ENCODE results near the gene GNPAT.

GNPAT gene

DNA sequence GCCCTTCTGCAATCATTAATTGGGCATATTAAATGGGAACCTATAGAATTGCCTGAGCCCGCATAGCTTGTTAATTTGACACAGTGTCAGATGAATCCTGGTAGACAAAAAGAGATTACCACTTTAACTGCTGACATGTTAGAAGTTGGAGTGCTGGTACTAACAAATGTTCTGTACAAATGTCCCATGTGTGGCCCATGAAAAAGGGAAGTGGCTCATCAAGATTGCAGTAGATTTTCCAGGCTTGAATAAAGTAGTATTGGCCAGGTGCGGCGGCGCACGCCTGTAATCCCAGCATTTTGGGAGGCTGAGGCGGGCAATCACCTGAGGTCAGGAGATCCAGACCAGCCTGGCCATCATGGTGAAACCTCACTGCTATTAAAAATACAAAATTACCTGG lies 45.6 kb downstream of the GNPAT start:
- TF ChIP-seq POLR2A (IDR thresholded peaks at IDR 0.05; ENCODE audit: low read depth, low read length): no peak
- DNase-seq (ENCODE audit: insufficient read length, low spot score) (no peak), FAIRE-seq (no peak)

DNA sequence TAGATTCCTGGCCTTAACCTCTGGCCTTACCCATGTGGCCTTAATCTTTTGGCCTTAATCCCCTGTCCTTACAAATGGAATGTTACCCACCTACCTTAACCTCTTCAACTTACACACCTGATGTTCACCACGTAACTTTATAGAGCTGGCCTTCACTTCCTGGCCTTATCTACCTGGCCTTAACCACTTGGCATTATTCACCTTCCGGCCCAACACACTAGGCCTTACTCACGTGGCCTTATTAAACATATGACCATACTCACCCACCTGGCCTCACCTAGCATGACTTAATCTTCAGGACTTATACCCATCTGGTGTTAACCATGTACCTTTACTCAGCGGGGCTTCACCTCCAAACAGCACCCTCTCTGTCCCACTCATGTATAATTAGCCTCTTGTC lies 54.9 kb downstream of the GNPAT start:
- no peak for TF ChIP-seq POLR2A (IDR thresholded peaks at IDR 0.05; ENCODE audit: low read depth, low read length)
- no peak for FAIRE-seq
- DNase-seq (ENCODE audit: insufficient read length, low spot score): no peak

DNA sequence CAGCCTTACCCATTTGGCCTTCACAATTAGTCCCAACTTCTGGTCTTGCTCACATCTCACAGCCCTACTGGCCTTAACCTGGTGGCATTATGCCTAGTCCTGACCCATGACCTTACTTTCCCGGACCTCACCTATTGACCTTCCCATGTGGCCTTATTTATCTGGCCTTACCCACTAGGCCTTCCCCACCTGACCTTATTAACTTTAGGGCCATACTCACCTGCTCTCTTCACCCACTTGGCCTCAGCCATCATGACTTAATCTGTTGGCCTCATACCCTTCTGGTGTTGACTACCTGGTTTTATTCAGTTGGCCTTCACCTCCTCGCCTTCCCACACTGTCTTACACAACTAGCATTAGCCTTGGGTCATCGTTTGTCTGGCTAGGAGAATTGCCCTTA lies 61.0 kb downstream of the GNPAT start:
- TF ChIP-seq POLR2A (IDR thresholded peaks at IDR 0.05; ENCODE audit: low read depth, low read length): no peak
- FAIRE-seq: no peak

DNA sequence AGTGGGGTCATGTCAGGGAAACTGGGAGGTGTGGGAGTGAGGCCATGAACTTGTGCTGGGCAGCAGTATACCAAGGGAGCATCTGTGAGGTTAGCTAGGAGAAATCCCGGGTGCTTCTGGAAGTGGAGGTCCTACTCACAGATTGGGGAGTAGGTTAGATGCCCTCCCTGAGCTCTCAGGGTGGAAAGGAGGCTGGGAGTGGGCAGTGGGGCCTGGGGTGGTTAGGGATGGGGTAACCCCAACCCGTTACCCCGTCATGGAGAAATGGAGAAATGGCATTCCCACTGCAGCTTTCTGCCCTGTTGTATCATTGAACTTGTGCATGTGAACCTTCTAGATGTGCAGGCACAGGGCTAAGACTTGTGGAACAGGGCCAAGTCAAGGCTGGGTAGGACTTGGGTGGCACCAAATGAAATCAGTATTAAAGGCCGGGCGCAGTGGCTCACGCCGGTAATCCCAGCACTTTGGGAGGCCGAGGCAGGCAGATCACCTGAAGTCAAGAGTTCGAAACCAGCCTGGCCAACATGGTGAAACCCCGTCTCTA lies 69.5 kb downstream of the GNPAT start:
- DNase-seq (ENCODE audit: insufficient read length, low spot score): no peak
- TF ChIP-seq POLR2A (IDR thresholded peaks at IDR 0.05; ENCODE audit: low read depth, low read length): no peak
- no peak for FAIRE-seq

More for the DNA sequence above, 61.0 kb downstream of the GNPAT start:
- no peak for DNase-seq (ENCODE audit: insufficient read length, low spot score)

DNA sequence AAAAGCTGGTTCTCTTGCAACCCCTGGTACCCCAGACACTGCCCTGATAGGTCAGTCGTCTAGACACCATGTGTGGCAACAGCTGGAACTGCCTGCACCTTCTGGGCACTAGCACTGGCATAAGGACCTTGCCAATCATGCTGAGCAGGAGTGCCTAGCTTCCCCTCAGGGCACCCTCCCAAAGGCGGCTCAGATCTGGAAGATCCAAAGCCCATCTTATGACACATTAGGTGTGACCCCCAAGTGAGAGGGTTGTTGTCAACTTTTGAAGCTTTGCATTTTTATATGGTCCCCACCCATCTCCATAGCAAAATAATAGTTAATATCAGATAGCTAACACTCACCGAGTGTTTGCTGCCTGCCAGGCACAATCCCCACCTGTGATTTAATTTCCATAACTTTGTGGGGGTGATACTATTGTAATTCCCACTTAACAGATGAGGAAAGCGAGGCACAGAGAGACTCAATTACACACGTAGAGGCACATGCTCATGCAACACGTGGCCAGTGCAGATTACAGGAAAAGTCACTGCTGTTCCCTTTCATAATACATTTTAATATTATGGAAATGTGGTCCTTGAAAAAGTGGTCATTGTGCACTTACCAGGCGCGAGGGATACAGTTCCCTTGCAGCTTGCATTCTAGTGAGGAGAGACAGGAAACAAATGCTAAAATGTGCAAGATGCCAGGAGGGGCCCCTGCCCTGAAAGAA lies 70.9 kb downstream of the GNPAT start:
- no peak for TF ChIP-seq POLR2A (IDR thresholded peaks at IDR 0.05; ENCODE audit: low read depth, low read length)
- DNase-seq (ENCODE audit: insufficient read length, low spot score) (no peak), FAIRE-seq (no peak)

DNA sequence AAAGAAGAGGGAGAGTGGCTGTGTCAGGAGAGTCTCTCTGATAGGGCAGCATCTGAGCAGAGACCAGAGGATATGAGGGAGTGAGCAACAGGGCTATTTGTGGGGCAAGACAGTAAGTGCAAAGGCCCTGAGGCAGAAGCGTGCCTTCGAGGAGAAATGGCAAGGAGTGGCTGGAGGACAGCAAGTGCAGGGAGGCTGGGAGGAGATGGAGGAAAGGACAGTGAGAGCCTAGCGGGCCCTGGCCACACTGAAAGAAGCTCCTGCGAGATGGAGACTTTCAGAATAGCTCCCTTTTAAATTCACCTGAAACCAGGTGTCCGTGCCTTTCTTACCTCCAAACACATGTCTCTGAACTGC lies 71.4 kb downstream of the GNPAT start:
- TF ChIP-seq POLR2A (IDR thresholded peaks at IDR 0.05; ENCODE audit: low read depth, low read length): no peak
- DNase-seq (ENCODE audit: insufficient read length, low spot score) (no peak), FAIRE-seq (no peak)

DNA sequence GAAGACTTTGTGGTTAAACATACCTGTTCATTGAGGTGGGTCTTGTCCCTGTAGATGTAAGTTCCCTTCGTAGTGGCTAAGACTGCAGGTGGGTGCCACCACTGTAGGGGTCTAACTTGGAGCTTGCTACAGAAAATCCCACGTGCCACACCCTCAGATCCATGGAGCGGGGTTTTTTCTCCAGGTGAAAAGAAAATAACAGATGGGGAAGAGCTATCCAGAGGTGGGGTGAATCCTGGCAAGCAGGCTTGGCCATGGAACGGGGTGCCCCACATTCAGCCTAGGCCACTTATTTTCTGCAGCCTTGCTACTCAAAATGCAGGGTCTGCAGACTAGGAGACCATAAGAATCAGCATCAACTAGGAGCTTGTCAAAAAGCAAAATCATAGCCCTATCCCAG lies 72.6 kb downstream of the GNPAT start:
- FAIRE-seq (no peak), DNase-seq (ENCODE audit: insufficient read length, low spot score) (no peak)
- TF ChIP-seq POLR2A (IDR thresholded peaks at IDR 0.05; ENCODE audit: low read depth, low read length): no peak

DNA sequence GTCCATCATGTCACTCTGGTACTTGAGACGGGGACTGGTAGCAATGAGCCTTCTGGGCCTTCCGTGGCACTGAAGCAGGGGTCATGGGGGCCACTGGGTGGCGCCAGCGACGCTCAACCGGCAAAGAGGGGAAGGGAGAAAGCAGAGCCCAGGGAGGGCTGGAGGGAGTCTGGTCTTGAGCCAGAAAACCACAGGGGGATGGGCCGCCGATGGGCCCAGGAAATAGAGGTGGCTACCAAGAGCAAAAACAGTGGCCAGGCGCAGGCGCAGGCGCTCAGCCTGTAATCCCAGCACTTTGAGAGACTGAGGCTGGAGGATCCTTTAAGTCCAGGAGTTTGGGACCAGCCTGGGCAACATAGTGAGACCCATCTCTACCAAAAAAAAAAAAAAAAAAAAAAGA lies 74.9 kb downstream of the GNPAT start:
- FAIRE-seq (no peak), DNase-seq (ENCODE audit: insufficient read length, low spot score) (peak; percentile 35)
- no peak for TF ChIP-seq POLR2A (IDR thresholded peaks at IDR 0.05; ENCODE audit: low read depth, low read length)

DNA sequence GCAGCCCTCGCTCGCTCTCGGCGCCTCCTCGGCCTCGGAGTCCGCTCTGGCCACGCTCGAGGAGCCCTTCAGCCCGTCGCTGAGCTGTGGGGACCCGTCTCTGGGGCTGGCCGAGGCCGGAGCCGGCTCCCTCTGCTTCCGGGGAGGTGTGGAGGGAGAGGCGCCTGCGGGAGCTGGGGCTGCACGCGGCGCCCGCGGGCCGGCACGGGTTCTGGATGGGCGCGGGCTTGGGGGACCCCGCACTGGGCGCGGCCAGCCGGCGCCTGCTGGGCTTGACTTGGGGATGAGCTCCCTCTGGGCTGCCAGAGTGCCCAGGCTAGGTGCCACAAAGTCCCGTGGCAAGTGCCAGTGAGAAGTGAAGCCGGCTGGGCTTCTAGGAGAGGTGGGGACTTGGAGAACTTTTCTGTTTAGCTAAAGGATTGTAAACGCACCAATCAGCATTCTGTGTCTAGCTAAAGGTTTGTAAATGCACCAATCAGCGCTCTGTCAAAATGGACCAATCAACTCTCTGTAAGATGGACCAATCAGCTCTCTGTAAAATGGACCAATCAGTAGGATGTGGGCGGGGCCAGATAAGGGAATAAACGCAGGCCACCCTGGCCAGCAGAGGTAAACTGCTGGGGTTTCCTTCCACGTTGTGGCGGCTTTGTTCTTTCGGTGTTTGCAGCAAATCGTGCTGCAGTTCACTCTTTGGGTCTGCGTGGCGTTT lies 76.4 kb downstream of the GNPAT start:
- TF ChIP-seq POLR2A (IDR thresholded peaks at IDR 0.05; ENCODE audit: low read depth, low read length): no peak
- DNase-seq (ENCODE audit: insufficient read length, low spot score) (no peak), FAIRE-seq (no peak)

DNA sequence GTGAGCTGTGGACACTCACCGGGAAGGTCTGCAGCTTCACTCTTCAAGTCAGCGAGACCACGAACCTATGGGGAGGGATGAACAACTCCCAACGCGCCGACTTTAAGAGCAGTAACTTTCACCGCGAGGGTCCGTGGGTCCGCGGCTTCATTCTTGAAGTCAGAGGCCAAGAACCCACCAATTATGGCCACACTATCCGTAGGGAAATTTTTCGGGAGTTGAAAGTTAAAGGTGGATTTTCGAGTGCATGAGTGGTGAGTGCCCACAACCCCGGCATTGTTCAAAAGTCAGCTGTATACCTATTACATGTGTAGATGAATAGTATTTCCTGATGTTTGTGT lies 77.0 kb downstream of the GNPAT start:
- DNase-seq (ENCODE audit: insufficient read length, low spot score) (no peak), FAIRE-seq (no peak)
- TF ChIP-seq POLR2A (IDR thresholded peaks at IDR 0.05; ENCODE audit: low read depth, low read length): no peak

DNA sequence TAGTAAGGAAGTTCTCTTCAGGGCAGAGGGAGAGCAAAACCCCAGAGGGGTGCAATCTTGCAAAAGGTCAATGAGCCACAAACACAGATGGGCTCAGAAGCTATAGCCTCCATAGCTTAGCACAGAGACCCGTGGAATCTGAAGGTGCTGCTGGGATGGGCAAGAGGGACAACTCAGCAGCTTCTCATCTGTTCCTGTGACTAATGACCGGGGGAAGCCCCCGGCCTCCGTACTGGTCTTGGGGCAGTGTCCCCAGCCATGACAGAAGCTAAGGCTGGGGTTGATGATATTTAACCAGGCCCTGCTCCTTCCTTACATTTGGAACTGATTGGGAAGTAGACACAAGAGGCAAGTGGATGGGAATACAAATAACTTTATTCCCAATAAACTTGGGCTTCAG lies 77.6 kb downstream of the GNPAT start:
- DNase-seq (ENCODE audit: insufficient read length, low spot score) (no peak), FAIRE-seq (no peak)
- no peak for TF ChIP-seq POLR2A (IDR thresholded peaks at IDR 0.05; ENCODE audit: low read depth, low read length)

DNA sequence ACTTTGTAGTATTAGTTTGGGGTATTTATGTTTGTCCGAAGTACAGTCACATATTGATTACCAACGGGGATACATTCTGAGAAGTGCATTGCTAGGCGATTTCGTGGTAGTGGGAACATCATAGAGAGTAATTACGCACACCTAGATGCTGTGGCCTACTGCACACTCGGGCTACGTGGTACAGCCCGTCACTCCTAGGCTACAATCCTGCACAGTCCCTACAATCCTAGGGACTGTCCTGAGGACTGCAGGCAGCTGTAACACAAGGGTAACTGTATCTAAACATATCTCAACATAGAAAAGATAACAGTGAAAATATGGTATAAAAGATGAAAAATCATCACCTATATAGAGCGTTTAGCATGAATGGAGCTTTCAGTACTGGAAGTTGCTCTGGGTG lies 78.1 kb downstream of the GNPAT start:
- TF ChIP-seq POLR2A (IDR thresholded peaks at IDR 0.05; ENCODE audit: low read depth, low read length): no peak
- DNase-seq (ENCODE audit: insufficient read length, low spot score): no peak
- no peak for FAIRE-seq

DNA sequence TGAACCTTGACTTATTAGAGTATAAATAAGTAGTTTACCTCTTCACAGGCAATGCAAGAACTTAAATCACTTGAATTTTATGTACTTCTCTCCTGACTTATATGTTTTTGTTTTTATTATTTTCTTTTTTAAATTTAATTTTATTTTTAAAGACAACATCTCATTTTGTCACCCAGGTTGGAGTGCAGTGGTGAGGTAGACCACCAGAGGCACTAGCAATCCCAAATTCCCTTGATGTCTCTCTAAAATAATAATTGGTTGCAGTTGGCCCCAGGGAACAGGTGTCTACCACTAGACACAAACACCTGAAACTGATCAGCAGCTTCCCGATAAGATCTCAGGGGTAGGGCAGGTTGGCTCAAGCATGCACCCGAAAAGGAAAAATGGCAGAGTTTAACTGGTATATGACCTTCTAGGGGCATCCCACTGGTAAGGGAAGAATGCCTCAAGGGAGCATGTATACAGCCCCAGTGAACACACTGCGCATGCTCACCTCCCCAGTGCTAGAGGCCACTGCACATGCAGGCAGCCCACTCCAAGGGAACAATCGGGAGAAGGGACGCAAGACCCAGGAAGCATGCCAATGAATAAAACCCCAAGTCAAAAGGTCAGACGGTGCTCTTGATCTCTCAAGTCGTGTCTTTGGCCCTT lies 82.0 kb downstream of the GNPAT start:
- FAIRE-seq: no peak
- no peak for DNase-seq (ENCODE audit: insufficient read length, low spot score)
- TF ChIP-seq POLR2A (IDR thresholded peaks at IDR 0.05; ENCODE audit: low read depth, low read length): no peak

DNA sequence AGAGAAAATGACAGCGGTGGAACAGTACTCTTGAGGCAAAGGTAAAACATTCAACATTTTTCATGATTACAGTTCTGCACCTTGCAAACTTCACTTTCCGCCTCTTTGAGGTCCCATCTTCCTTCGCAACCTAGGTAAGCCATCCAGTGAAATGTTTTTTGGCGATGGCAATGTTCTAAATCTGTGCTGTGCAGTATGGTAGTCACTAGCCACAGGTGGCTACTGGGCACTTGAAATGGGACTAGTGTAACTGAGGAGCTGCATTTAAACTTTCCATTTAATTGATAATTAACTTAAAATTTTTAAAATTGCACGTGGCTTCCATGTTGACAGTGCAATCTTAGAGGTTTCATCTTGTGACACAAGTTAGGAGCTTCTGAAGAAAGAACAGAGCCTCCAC lies 83.6 kb downstream of the GNPAT start:
- no peak for DNase-seq (ENCODE audit: insufficient read length, low spot score)
- no peak for TF ChIP-seq POLR2A (IDR thresholded peaks at IDR 0.05; ENCODE audit: low read depth, low read length)
- FAIRE-seq: no peak

DNA sequence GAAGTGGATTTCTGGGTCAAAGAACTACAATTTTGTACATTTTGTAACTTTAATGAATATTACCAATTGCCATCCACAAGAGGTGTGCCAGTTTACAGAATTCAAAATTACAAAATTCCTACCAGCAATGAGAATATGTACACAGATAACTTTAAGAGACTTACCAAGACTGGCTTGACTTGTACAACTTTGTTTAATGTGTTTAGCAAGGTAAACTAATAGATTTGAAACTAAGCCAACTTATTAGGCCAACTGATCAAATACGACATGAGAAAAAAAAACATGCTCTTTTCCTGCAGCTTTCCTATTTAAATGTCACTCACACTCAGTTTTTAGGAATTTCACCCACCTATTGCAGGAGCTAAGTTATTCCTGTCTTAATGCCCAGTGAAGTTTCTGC lies 85.2 kb downstream of the GNPAT start:
- FAIRE-seq (no peak), DNase-seq (ENCODE audit: insufficient read length, low spot score) (no peak)
- TF ChIP-seq POLR2A (IDR thresholded peaks at IDR 0.05; ENCODE audit: low read depth, low read length): no peak
